NCI-H2196 treated with DMSO at 0.1 percent for 48 hours (cell line): ENCODE data around the gene CANX.

Experiments
- DNase-seq: peaks from one replicate; lab custom pipeline; 2025; ENCODE audit not compliant: unreplicated experiment; lab: John Stamatoyannopoulos, UW

Gene CANX

GRCh38 chr5:179773686-179774040, 74.9 kb downstream of the CANX start:
- DNase-seq: no peak

GRCh38 chr5:179774442-179774841, 75.7 kb downstream of the CANX start:
- no peak for DNase-seq

- no peak for DNase-seq
Observed at GRCh38 chr5:179776411-179776938, 77.7 kb downstream of the CANX start.

GRCh38 chr5:179777456-179777855, 78.7 kb downstream of the CANX start:
- DNase-seq: no peak

- DNase-seq: no peak
Observed at GRCh38 chr5:179777909-179778308, 79.1 kb downstream of the CANX start.

GRCh38 chr5:179778591-179778990, 79.8 kb downstream of the CANX start:
- no peak for DNase-seq

GRCh38 chr5:179779826-179780225, 81.1 kb downstream of the CANX start:
- no peak for DNase-seq

GRCh38 chr5:179780362-179780761, 81.6 kb downstream of the CANX start:
- no peak for DNase-seq
